ENCODE measurements around the gene OAF. TPM values are rescaled to one million over a fixed set of nuclear protein-coding genes. Genes with fewer than 3 reads are reported as not detected.

The OAF gene
- total and polyA plus RNA-seq, 10 donors, result 10.6 to 148 (median 73.6) TPM

- H3K9me3 ChIP-seq, result no peaks in the 10 kb centered on the region
- peaks cover 0 to 35% (median 0%) of the 10 kb centered on the region in 7 donors for H3K27me3 ChIP-seq (replicated peaks in 1 of 7)
- peaks cover 0 to 36% (median 0%) of the 10 kb centered on the region in 6 donors for H3K36me3 ChIP-seq
- no peak for TF ChIP-seq POLR2AphosphoS5 (IDR thresholded peaks at IDR 0.05)
- no peak for TF ChIP-seq CTCF (IDR thresholded peaks at IDR 0.05 in 8 of 11, conservative IDR thresholded peaks at IDR 0.05 in 3 of 11)
- TF ChIP-seq POLR2A (IDR thresholded peaks at IDR 0.05), result no peak
- H3K27ac ChIP-seq, result no peak overlapping the region
- no peak for DNase-seq
- intact Hi-C loops (cut with DNase I; ENCODE audit: low total_unique reads), result loop anchor here (5.0 kb wide), 1 partner anchor 72 kb away; no protein-coding TSS in a partner anchor
- peaks cover 2 to 37% (median 21%) of the 10 kb centered on the region in 6 donors for H3K4me1 ChIP-seq
- WGBS, 5 donors, result 77 to 93% (median 83%) methylated on average over 5 of the region's 5 CpGs
- no peak overlapping the region for H3K4me3 ChIP-seq
Measured at GRCh38 chr11:120230433-120231071, 19.7 kb downstream of the OAF start.

GRCh38 chr11:120231963-120232362 is 21.1 kb downstream of the OAF start:
- Histone ChIP-seq H3K9me3 (no peaks in the 10 kb centered on the region), H3K36me3 (peaks cover 0 to 35% (median 0%) of the 10 kb centered on the region in 6 donors), H3K27ac (no peak overlapping the region), H3K27me3 (replicated peaks in 1 of 7) (peaks cover 0 to 45% (median 0%) of the 10 kb centered on the region in 7 donors), H3K4me1 (peaks cover 0 to 23% (median 11%) of the 10 kb centered on the region in 6 donors), H3K4me3 (no peak overlapping the region)
- intact Hi-C loops (cut with DNase I; ENCODE audit: low total_unique reads), result loop anchor here (5.0 kb wide), 1 partner anchor 70 kb away; no protein-coding TSS in a partner anchor
- WGBS, 5 donors, result 56 to 73% (median 64%) methylated on average over 4 of the region's 4 CpGs; no CpG with 5 or more reads in 1 of the 5 donors
- no peak for DNase-seq
- TF ChIP-seq CTCF (IDR thresholded peaks at IDR 0.05 in 8 of 11, conservative IDR thresholded peaks at IDR 0.05 in 3 of 11) (no peak), POLR2A (IDR thresholded peaks at IDR 0.05) (no peak), POLR2AphosphoS5 (IDR thresholded peaks at IDR 0.05) (no peak)

- peaks cover 0 to 54% (median 0%) of the 10 kb centered on the region in 7 donors for H3K27me3 ChIP-seq (replicated peaks in 1 of 7)
- no peak overlapping the region for H3K4me3 ChIP-seq
- no peak overlapping the region for H3K27ac ChIP-seq
- DNase-seq, result no peak
- WGBS, 5 donors, result 86 to 94% (median 89%) methylated on average over 9 of the region's 9 CpGs
- H3K4me1 ChIP-seq, result peaks cover 0 to 13% (median 3%) of the 10 kb centered on the region in 6 donors
- peaks cover 0 to 22% (median 0%) of the 10 kb centered on the region in 6 donors for H3K36me3 ChIP-seq
- no peaks in the 10 kb centered on the region for H3K9me3 ChIP-seq
- TF ChIP-seq POLR2AphosphoS5 (IDR thresholded peaks at IDR 0.05) (no peak), CTCF (IDR thresholded peaks at IDR 0.05 in 8 of 11, conservative IDR thresholded peaks at IDR 0.05 in 3 of 11) (no peak), POLR2A (IDR thresholded peaks at IDR 0.05) (no peak)
- intact Hi-C loops (cut with DNase I; ENCODE audit: low total_unique reads), result loop anchor here (5.0 kb wide), 1 partner anchor 69 kb away; no protein-coding TSS in a partner anchor
Measured at GRCh38 chr11:120233207-120233803, 22.5 kb downstream of the OAF start.

Measured in spleen (tissue), 11 donors.